GM20431 (cell line): ENCODE results near the gene LRG1.

Experiments
- in situ Hi-C: fragments of 300-500 bp; cut with MseI, MboI; formaldehyde crosslinking; loops from one replicate; pipeline ENCODE4 v1.15.0; 2020; ENCODE audit warnings: low sequenced_read_pairs; ENCODE audit not compliant: unreplicated experiment

Gene LRG1

DNA sequence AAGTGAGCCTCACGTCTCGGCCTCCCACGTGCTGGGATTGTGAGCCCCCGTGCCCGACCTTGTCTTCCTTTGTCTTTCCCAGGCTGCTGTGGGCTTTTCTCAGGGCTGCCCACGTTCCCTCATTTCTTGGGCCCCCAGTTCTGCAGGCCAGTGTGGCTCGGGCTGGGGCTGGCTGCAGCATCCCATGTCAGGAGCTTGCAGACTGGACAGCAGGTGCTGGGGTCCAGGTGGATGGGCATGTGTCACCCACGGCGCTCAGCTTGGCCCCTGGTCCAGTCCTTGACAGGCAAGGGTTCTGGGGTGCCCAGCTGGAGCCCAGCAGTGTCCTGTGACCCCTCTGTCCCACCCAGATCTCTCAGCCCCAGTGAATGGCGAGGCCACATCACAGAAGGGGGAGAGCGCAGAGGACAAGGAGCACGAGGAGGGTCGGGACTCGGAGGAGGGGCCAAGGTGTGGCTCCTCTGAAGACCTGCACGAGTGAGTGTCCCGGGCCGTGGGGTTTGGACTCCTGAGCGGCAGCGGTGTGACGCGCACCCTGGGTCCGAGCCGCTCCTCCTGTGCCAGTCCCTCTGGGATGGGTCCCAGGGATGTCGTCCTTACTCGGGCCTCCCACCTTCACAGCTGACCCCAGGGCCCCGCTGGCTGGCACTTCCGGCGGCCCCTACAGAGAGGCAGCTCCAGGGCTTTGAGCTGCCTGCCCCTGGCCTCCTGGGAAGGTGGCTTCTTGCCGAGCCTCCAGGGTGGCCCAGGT lies 38.8 kb downstream of the LRG1 start:
- in situ Hi-C loops: no loop called here

- in situ Hi-C loops: no loop called here
Observed at GRCh38 chr19:4499855-4500254, 40.0 kb downstream of the LRG1 start.

DNA sequence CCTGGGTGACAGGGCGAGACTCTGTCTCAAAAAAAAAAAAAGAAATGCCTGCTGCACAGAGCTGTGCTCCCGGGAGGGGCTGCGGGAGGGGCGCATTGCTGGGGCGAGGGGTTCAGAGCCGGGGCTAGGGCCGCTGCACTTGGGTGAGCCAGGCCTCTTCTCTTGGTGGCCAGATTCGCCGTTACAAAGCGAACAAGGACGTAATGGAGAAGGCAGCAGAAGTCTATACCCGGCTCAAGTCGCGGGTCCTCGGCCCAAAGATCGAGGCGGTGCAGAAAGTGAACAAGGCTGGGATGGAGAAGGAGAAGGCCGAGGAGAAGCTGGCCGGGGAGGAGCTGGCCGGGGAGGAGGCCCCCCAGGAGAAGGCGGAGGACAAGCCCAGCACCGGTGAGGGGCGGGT lies 40.5 kb downstream of the LRG1 start:
- in situ Hi-C loops: no loop called here

GRCh38 chr19:4498694-4499093 lies 41.1 kb downstream of the LRG1 start:
- in situ Hi-C loops: no loop called here

- in situ Hi-C loops: no loop called here
Observed at GRCh38 chr19:4497770-4498389, 42.0 kb downstream of the LRG1 start.

- in situ Hi-C loops: no loop called here
Observed at GRCh38 chr19:4496304-4496703, 43.5 kb downstream of the LRG1 start.

DNA sequence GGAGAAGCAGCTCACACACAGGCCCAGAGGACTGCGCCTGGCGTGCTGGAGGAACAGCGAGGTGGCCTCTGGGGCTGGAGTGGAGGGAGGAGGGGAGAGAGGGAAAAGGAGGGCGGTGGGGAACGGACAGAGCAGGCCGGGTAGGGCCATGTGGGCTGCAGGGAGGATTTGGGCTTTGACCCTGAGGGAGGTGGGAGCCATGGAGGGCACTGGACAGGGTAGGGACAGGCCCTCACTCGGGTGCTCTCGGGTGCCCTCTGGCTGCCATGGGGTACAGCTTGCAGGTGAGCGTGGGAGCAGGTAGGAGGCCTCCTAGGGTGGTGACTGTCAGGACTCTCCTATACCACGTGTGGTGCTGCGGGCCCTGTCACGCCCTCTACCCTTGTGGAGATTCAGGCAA lies 44.4 kb downstream of the LRG1 start:
- in situ Hi-C loops: no loop called here

GRCh38 chr19:4494691-4495064 lies 45.2 kb downstream of the LRG1 start:
- in situ Hi-C loops: no loop called here

GRCh38 chr19:4493929-4494690 lies 45.7 kb downstream of the LRG1 start:
- in situ Hi-C loops: no loop called here

- in situ Hi-C loops: no loop called here
Observed at GRCh38 chr19:4493104-4493928, 46.5 kb downstream of the LRG1 start.

DNA sequence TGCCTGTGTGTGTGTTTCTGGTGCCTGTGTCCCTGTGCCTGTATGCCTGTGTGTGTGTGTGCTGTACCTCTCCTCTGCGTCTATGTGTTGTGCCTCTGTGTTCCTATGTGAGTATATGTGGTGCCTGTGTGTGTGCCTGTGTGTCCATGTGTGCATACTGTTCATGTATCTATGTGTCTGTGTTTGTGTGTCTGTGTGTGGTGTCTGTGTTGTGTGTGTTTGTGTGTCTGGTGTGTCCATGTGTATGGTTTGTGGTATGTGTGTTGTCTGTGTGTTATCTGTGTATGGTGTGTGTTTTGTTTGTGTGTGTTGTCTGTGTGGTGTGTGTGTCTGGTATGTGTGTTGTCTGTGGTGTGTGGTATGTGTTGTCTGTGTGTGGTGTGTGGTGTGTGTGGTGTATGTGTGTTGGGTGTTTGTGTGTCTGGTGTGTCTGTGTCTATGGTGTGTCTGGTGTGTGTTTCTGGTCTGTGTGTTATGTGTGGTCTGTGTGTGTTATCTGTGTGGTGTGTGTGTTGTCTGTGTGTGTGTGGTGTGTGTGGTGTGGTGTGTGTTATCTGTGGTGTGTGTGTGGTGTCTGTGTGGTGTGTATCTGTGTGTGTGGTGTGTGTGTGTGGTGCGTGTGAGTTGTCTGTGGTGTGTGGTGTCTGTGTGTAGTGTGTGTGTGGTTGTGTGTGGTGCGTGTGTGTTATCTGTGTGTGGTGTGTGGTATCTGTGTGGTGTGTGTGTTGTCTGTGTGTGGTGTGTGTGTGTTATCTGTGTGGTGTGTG lies 47.3 kb downstream of the LRG1 start:
- in situ Hi-C loops: no loop called here

DNA sequence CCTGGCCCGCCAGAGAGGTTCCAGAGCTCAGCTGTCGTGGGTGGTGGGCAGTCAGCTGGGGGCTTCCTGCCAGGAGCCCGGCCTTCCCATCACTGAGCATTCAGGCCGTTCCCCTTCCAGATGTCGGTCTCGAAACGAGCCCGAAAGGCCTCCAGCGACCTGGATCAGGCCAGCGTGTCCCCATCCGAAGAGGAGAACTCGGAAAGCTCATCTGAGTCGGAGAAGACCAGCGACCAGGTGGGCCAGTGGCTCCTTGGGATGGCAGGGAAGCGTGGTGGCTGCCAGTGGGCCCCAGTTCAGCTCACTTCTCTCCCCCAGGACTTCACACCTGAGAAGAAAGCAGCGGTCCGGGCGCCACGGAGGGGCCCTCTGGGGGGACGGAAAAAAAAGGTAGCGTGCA lies 48.4 kb downstream of the LRG1 start:
- in situ Hi-C loops: no loop called here

DNA sequence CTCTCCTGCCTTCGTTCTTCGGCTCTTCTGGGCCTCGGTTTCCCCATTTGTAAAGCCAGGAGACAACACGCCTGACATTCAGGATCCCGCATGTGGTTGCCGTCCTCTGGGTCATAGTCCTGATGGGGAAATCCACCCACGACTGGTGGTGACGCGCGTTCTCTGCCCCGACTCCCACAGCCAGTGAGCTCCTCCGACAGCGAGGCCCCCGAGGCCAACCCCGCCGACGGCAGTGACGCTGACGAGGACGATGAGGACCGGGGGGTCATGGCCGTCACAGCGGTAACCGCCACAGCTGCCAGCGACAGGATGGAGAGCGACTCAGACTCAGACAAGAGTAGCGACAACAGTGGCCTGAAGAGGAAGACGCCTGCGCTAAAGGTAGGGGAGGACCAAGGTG lies 51.3 kb downstream of the LRG1 start:
- in situ Hi-C loops: no loop called here

GRCh38 chr19:4487572-4487971 lies 52.3 kb downstream of the LRG1 start:
- in situ Hi-C loops: no loop called here
